ENCODE results near the gene IRF9.
"Not testable (repeated sequence)": the region's sequence is repeated elsewhere in the genome, so short reads cannot be mapped to it uniquely, and the experiment has no call there.

Gene IRF9

GRCh38 chr14:24195186-24196070 is 34.4 kb downstream of the IRF9 start, which contains the start of gene TM9SF1:
TM9SF1 (minus strand) TSS chr14:24195441; CDS start chr14:24195019, 422 bp downstream.
- peak; percentile 73 to 83 (median 82) for DNase-seq

DNA sequence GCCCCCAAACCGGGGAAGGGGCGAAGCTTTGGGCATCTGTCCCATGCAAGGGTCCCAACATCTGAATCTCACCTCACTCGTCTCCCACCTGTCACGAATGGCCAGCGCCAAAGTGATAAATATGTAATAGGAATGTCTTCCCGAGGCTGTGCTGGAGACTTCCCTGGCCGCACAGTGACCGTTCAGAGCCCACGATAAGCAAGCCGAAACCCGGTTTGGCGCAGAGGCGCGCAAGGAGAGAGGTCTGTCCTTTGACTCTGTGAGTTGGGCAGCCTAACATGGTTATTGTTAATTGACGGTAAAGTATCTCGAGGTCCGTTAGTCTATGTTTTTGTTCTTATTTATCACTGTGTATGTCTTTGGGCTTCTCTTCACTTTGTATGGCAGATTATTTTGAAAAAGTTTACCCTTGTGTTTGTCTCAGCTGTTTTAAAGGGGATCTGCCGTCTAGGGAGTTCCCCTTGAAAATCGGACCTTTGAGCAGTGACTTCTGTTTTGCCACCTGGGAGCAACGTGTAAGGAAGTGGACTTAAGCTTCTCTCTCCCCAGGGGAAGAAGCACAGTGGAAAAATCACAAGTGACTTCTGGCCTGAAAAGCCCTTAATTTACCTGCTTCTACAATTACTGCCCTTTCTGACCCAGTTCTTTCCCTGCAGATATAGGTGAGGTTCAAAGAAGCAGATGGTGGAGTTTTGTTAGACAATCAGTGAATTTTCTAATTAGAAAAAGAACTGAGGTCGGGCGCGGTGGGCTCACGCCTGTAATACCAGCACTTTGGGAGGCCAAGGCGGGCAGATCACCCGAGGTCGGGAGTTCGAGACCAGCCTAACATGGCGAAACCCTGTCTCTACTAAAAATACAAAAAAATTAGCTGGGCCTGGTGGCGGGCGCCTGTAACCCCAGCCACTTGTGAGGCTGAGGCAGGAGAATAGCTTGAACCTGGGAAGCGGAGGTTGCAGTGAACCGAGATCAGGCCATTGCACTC is 35.3 kb downstream of the IRF9 start:
- no peak for DNase-seq

GRCh38 chr14:24197056-24197450 is 36.0 kb downstream of the IRF9 start:
- DNase-seq: no peak

DNA sequence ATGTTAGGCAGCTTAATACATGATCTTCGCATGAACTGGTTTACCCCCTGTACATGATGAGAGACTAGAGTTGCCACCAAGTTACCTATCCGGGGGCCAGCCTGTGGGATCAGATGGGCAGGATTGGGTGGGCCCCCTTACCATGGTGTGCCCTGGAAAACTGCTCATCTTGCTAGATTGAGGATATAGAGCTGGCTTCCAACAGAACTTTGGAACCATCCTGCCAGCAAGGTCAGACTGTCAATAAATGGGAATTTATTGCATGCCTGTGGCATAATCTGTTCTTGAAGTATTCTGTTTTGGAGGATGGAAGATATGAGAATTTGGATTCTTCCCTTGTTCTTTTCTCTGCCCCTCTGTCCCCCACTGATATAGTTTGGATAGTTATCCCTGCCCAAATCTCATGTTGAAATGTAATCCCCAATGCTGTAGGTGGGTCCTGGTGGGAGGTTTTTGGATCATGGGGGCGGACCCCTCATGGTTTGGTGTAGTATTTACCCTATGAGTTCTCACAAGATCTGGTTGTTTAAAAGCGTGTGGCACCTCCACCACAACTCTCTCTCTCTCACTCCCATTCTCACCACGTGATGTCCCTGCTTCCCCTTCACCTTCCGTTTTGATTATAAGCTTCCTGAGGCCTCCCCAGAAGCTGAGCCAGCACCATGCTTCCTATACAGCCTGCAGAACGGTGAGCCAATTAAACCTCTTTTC is 37.9 kb downstream of the IRF9 start:
- no peak for DNase-seq

DNA sequence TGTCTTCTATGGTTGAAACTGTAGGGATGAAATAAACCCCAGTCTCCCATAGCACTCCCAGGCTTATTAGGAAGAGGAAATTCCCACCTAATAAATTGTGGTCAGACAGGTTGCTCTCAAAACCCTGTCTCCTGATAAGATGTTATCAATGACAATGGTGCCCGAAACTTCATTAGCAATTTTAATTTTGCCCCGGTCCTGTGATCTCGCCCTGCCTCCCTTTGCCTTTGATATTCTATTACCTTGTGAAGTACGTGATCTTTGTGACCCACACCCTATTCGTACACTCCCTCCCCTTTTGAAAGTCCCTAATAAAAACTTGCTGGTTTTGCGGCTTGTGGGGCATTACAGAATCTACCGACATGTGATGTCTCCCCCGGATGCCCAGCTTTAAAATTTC is 41.5 kb downstream of the IRF9 start:
- DNase-seq: not testable (repeated sequence)

DNA sequence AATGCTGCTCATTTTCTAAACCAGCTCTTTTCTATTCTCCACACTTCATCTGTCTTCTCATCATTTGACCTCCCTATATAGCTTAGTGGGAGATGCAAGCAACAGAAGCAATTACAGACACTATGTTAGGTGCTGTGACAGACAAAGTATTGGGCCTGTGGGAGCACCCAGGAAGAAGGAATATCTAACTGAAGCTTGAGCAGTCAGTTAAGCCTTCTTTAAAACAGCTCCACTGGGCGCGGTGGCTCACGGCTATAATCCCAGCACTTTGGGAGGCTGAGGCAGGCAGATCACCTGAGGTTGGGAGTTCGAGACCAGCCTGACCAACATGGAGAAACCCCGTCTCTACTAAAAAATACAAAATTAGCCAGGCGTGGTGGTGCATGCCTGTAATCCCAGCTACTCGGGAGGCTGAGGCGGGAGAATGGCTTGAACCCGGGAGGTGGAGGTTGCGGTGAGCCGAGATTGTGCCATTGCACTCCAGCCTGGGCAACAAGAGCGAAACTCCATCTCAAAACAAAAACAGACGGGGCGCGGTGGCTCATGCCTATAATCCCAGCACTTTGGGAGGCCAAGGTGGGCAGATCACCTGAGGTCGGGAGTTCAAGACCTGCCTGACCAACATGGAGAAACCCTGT is 42.3 kb downstream of the IRF9 start:
- DNase-seq: not testable (repeated sequence)

- no peak for DNase-seq
Observed at GRCh38 chr14:24204163-24205146, 43.4 kb downstream of the IRF9 start.

DNA sequence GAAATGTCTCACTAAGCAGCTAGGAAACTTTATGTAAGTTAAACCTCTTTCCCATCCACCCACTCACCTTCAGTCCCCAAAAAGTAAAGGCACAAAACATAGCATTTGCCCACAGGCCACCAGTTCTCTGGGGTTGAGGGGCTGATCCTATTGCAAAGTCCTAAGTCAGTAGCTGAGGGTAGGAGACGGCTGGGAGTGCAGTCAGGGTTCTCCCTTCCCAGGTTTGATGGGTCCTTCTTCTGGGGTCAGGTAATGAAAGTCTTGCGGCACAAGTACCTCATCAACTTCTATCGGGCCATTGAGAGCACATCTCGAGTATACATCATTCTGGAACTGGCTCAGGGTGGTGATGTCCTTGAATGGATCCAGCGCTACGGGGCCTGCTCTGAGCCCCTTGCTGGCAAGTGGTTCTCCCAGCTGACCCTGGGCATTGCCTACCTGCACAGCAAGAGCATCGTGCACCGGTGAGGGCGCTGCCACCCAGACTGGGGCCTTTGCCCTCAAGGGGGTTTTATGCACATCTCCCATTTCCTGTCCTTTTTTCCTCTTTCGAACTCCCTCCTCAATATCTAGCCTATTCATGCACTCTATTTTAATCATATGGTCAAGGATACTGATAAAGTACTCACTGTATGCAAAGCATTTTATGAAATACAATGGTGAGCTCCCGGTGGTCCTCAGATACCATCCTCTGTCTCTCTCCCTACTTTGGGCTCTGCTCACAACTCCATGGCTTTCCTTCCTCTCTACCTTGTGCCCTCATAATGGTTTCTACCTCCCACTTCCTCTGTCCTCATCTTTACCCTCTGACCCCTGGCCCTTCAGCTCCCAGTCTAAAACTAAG is 45.4 kb downstream of the IRF9 start:
- DNase-seq: no peak

- DNase-seq: no peak
Observed at GRCh38 chr14:24207104-24207551, 46.1 kb downstream of the IRF9 start.

DNA sequence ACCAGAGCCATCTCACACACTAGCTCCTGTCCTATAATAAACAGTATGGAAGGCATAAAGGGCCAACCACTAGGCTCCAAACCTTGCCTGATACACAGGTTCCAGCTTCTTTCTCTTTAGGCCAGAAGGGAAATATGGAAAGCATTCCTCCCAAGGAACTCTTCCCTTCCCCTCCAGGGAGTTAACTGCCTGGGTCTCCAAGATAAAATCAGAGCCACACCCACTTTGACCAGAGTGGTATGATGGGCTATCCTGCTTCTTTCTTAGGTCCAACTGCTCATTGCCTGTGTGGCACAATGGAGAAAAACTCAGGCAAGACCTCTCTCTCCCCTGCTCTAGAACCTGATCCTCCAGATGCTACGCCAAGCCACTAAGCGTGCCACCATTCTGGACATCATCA is 46.6 kb downstream of the IRF9 start:
- no peak for DNase-seq

GRCh38 chr14:24211311-24211710 is 50.2 kb downstream of the IRF9 start:
- no peak for DNase-seq

- DNase-seq: peak; percentile 87 to 92 (median 90)
Observed at GRCh38 chr14:24212924-24213865, 52.1 kb downstream of the IRF9 start, which contains the start of gene CHMP4A. CHMP4A (minus strand) TSS chr14:24213488; CDS start chr14:24213439, 49 bp downstream.

DNA sequence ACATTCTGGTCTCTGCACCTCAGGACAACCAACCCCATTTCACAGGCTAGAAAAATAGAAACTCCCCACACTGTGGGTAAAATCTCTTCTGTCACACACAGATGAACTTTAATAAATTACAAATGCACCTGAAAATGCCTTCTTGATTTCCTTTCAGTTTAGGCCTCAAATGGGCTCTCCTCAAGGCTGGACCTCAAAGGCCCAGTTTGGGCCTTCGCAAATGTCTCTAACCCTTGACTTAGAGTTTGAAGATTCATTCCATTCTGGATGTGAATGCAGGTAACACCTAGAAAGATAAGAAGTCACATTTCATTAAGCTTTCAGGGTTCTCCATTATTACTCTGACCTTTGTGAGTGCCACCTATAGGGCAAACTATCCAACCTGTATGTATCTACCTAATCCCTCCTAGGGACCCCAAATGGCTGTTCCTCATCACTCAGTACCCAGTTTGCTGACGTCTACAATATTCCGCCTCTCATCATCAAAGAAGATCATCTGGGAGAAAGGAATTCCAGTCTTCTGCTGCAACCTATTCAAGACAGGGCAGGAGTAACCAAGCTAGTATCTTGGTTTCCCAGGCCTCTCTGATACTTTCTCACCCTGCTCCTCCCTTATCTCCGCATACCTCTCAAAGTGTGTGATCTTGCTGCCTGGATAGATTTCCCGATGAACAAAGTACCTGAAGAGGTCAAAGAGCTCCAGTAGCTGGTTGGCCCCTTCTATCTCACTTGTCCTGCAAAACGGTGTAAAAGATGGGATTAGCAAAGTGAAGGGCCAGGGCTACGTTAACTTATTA is 53.0 kb downstream of the IRF9 start:
- DNase-seq: no peak

DNA sequence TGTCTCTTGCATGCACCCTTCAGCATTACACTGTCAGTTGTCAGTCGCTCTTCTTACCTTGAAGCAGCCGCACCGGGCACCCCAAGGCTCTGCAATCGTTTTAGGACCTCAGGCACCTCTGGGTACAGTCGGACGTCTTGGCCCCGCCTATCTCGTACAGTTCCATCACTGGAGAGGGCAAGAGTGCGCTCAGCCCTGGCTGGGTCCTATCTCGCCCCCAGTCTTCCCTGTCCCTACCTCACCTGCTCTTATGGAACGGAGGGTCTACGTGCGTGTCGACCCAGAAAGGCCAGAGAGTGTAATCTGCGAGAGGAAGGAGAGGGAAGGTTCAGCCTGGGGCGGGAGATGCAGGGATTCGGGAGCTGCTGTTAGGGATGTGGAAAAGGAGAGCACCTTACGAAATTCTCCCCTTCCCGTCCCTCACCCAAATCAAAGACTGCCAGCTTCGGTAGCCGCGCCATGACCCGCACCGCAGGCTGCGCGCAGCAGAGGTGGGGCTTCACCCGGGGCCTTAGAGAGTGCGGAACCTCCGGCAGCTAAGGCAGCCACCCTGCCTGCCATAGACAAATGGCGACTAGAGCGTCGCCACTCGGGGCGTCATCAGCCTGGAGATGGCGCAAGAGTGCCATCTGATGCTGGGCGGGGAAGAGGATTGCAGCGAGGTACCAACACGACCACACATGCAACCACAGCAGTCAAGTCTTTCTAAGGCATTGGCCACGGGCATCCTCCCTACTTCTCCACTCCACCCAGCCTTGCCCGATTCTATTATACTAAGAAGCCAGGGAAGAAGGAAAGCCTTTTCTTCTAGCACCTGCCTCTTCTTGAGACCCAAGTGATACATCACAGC is 54.7 kb downstream of the IRF9 start, which contains the start of gene MDP1:
Gene MDP1 (minus strand): TSS at position 572 of the 850 bp plus-strand sequence. CDS start 111 bp downstream, at position 461.
- peak; percentile 59 to 76 (median 66) for DNase-seq
